ENCODE results near the gene TCERG1L. TPM values are rescaled to one million over a fixed set of nuclear protein-coding genes. Genes with fewer than 3 reads are reported as not detected.
A peak's percentile ranks its signal among the peaks of the same experiment; 100 is the strongest.

TCERG1L gene
- total RNA-seq, 1 donor from 2014 or later: 0.08 TPM

- DNase-seq (ENCODE audit: low spot score) (no peak), ATAC-seq (no peak)
Observed at GRCh38 chr10:131231323-131231964, 80.1 kb downstream of the TCERG1L start.

GRCh38 chr10:131230641-131231322 is 80.7 kb downstream of the TCERG1L start:
- ATAC-seq (no peak), DNase-seq (ENCODE audit: low spot score) (no peak)

DNA sequence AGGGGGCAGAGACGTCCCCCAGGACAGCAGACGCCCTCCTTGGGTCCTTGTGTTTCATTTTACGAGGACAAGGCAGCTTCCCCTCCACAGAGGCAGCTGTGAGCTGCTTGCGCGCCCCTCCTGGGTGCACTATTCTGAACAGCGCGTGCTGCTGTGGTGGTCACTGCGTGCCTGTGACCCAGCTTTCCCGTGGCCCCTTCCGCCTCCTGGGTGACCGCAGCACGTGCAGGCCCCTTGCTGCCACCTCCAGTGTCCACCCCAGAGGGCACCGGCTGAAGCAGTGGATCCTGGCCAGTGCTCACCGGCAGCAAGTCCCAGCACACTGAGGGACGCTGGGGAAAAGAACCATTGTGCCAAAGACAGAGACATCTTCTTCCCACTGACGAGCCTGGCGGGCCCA is 81.4 kb downstream of the TCERG1L start:
- DNase-seq (ENCODE audit: low spot score): no peak

DNA sequence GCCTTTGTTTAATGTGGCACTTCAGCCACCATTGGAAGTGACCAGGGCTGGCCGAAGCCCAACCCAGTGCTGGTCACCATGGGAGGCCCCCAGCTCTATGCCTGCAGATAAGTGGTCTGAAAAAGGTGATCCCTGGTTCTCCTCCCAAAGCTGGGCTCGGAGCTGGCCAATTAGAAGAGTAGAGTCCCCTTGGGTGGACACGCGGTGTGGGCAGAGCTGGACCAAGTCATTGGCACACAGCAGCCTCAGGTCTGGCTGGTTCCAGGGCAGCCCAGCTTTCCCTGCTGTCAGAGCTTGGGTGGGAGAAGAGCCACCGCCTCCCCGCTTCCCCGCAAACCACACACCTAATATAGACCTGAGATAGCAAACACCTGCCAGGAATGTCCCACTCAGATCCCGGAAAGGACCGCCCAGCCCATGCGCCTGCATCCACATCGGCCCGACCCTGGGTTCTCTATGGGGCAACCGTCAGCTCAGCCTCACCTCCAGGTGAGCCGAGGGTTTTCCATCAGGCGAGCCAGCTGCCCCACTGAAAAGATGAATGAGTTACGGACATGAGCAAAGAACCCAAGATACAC is 84.3 kb downstream of the TCERG1L start:
- DNase-seq (ENCODE audit: low spot score): no peak
- no peak for ATAC-seq

More for the DNA sequence above, 81.4 kb downstream of the TCERG1L start:
- no peak for ATAC-seq

- DNase-seq (ENCODE audit: low spot score) (no peak), ATAC-seq (no peak)
Observed at GRCh38 chr10:131226446-131227162, 84.9 kb downstream of the TCERG1L start.

GRCh38 chr10:131224106-131224505 is 87.4 kb downstream of the TCERG1L start:
- DNase-seq (ENCODE audit: low spot score) (no peak), ATAC-seq (no peak)

DNA sequence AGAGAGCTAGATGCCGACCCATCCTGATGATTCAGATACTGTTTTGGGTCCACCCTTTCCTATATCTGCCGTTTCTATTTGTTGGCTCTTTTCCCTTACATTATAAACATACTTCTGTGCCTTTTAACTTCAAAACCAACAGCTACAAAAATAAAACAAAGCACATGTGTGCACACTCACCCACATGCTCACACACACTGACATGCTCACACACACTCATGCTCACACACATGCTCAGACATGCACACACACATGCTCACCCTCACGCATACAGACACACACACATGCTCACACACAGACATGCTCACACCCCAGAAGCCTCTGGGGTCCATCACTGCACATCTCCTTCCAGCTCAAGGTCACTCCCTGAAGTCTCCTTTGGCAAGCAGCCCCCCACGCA is 88.1 kb downstream of the TCERG1L start:
- no peak for DNase-seq (ENCODE audit: low spot score)

DNA sequence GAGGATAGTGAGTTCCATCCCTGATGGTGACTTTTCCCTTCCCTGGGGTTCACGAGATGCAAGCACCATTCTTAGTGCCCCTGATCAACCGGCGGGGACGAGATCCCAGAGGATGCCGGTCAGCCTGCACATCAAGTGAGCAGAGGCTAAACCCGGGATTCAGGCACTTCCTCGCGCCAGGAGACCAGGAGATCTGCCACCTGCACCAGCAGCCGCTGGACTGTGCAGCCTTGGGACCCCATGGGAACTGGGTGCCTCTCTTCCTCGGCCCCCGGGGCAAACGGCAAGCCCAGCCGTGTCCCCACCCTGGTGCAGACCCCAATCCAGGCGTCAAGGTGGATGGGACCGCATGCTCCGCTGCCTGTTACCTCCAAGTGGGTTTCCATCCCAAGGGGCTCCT is 88.5 kb downstream of the TCERG1L start:
- DNase-seq (ENCODE audit: low spot score) (no peak), ATAC-seq (no peak)

More for the DNA sequence above, 88.1 kb downstream of the TCERG1L start:
- no peak for ATAC-seq

DNA sequence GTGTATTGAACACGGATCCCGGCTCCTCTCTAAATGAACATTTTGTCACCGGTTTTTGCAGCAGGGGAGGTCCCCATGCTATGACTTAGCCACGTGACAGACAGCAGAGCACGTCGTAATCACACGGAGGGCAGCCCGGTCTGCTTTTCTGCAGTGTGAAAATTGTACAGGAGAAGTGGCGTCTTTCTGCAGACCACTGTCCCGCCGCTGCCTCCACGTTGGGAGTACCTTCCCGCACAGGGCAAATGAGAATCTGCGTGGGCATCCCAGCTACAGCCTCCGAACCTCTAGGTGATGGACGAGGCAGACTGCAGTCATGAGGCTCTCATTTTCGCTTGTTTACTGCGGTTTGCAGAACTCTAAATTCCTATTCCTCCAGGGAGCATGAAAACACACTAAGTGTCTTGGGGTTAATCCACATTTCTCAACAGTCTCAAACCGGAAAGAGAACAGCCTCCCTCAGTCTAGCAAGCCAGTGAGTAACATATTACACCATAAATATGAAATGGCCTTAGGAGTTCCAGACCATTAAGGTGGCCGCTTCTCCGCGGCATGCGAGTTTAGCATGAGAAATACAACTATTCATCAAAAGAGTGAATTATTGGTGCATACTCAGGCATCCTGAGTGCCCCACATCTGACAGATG is 89.8 kb downstream of the TCERG1L start:
- ATAC-seq (no peak), DNase-seq (ENCODE audit: low spot score) (no peak)

DNA sequence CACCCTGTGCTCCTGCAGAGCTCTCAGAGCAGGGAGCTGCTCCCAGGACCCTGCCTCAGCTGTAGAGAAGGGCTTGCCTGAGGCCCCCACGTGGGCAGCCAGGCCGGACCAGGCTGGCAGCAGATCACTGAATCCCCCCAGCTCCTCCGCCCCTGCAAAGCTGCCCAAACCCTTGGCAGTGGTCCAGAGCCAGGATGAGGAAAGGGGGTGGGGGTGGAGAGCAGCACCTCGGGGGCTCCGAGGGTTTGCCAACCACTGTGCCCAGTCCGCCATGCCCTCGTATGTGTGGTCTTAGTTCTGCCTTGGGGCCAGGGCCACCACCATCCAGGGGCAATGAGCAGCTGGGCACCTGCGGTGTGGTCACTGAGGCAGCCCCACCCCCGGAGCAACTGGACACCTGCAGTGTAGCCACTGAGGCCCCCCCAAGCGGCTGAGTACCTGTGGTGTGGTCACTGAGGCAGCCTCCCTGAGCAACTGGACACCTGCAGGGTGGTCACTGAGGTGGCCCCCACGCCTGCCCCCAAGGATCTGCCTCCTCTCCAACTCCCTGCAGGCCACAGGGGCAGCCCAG is 90.8 kb downstream of the TCERG1L start:
- DNase-seq (ENCODE audit: low spot score) (no peak), ATAC-seq (no peak)

DNA sequence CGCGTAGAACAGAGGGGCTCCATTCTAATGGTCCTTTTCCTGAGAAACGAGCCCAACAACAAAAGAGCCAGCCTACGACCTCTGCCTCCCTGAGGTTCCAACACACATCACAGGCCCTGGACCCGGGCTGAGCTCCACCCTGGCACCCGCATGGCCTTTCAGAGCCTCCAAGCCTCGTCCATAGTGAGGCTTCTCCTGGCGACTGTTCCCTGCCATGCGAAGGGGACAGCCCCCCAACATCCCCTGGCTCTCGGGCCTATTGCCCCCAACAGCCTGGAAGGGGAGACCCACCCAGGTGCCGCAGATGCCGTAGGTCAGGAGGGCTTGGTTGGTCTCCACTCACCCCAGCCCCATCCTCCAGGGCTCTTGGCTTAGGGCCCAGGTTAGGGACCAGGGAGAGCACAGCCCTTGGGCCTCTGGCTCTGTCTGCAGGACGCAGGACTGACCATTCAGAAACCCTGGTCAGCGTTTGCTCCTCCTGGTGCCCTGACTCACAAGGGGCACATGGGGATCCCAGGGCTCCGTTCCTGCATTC is 91.5 kb downstream of the TCERG1L start:
- ATAC-seq: no peak
- no peak for DNase-seq (ENCODE audit: low spot score)

GRCh38 chr10:131219584-131219886 is 92.0 kb downstream of the TCERG1L start:
- no peak for ATAC-seq
- no peak for DNase-seq (ENCODE audit: low spot score)

DNA sequence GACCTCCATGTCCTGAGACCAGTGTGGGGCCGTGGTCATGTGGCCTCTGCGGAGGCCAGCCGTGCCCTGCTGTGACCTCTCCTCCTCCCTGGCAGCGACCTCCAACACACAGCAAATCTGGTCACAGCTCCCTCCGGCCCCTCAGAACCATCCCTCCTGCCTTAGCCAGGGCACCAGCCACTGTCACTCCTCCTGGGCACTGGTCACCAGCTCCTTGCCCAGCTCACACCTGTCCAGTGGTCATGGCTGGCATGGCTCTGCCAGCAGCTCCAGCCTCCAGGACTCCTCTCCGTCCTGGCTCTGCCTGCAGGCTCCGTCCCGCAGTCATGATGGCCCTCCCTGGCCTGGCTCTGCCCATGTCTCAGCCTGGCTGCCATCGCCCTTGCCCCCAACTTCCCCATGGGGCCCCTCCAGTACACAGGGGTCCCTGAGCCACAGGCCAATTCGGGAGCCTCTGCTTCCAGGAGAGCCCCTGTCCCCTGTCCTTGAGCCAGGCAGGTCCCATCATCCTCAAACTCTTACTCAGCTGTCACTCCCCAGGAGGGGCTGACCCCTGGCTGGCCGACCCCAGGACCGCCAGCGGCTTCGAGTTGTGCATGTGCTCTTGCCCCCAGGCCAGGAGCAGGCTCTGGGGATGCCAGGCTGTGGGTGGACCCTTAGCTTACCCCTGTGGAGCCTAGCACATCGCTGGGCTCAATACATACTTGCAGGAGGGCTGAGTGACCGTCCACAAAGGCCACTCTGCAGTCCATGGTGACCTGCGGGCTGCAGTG is 92.5 kb downstream of the TCERG1L start:
- ATAC-seq: peak; percentile 17

GRCh38 chr10:131216681-131217230 is 94.8 kb downstream of the TCERG1L start:
- DNase-seq (ENCODE audit: low spot score) (no peak), ATAC-seq (no peak)

More for the DNA sequence above, 92.5 kb downstream of the TCERG1L start:
- no peak for DNase-seq (ENCODE audit: low spot score)

GRCh38 chr10:131215776-131216175 is 95.7 kb downstream of the TCERG1L start:
- ATAC-seq: no peak
- DNase-seq (ENCODE audit: low spot score): no peak

- peak; percentile 26 for DNase-seq (ENCODE audit: low spot score)
- ATAC-seq: no peak
Observed at GRCh38 chr10:131214521-131215244, 96.8 kb downstream of the TCERG1L start.

DNA sequence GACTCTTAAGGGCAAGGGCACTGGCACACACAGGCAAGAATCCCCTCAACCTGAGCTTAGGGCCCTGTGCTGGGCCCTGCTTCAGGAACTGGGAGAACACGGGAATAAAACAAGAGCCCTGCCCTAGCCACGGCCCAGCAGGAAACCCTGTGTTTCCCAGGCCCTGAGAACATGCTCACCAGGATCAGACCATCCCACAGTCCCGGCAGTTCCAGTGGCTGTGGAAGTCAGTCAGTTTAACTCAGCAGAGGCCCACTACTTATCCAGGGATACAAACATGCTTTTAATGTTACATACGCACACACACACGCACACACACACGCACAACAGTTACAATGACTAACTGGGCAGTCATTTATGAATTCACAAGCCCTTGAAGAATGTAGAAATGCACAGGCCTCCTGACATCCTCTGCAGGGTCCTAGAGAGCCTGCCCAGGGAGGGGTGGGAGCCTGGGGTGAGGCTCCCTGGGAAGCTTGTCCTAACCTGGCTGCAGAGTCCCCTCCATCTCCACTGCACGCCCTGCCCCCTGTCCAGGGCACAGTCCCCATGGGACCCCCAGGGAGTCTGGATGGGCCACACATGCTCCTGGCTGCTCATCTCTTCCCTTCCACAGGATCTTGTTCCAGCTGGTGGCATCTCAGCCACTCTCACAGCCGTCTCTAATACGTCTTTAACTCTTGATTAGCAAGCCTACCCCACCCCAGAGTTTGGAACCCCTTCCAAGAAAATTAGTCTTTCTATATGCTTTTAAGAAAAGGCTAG is 97.6 kb downstream of the TCERG1L start:
- no peak for ATAC-seq

GRCh38 chr10:131212763-131213325 is 98.7 kb downstream of the TCERG1L start:
- ATAC-seq (no peak), DNase-seq (ENCODE audit: low spot score) (peak; percentile 27)

More for the DNA sequence above, 97.6 kb downstream of the TCERG1L start:
- DNase-seq (ENCODE audit: low spot score): peak; percentile 18

All from left lobe of liver (tissue), 2 donors.